NCI-H526 (cell line): ENCODE results near the gene FUT4.
"Not testable (repeated sequence)": the region's sequence is repeated elsewhere in the genome, so short reads cannot be mapped to it uniquely, and the experiment has no call there.

Experiments used
- DNase-seq, 2 experiments: peaks; one replicate each; lab custom pipeline; 2025; lab: John Stamatoyannopoulos, UW

Gene FUT4, protein sequence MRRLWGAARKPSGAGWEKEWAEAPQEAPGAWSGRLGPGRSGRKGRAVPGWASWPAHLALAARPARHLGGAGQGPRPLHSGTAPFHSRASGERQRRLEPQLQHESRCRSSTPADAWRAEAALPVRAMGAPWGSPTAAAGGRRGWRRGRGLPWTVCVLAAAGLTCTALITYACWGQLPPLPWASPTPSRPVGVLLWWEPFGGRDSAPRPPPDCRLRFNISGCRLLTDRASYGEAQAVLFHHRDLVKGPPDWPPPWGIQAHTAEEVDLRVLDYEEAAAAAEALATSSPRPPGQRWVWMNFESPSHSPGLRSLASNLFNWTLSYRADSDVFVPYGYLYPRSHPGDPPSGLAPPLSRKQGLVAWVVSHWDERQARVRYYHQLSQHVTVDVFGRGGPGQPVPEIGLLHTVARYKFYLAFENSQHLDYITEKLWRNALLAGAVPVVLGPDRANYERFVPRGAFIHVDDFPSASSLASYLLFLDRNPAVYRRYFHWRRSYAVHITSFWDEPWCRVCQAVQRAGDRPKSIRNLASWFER

DNA sequence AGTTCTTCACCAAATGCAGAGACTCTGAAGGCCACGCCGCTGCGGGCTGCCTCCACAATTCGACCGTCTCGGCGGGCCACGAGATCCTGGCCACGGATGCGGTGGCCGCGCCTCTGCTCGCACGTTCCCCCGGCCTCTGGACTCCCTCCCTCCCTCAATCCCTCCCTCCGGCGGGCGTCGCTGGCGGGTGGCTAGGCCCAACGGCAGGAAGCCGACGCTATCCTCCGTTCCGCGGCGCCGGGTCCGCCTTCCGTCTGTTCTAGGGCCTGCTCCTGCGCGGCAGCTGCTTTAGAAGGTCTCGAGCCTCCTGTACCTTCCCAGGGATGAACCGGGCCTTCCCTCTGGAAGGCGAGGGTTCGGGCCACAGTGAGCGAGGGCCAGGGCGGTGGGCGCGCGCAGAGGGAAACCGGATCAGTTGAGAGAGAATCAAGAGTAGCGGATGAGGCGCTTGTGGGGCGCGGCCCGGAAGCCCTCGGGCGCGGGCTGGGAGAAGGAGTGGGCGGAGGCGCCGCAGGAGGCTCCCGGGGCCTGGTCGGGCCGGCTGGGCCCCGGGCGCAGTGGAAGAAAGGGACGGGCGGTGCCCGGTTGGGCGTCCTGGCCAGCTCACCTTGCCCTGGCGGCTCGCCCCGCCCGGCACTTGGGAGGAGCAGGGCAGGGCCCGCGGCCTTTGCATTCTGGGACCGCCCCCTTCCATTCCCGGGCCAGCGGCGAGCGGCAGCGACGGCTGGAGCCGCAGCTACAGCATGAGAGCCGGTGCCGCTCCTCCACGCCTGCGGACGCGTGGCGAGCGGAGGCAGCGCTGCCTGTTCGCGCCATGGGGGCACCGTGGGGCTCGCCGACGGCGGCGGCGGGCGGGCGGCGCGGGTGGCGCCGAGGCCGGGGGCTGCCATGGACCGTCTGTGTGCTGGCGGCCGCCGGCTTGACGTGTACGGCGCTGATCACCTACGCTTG, at the start of gene FUT4:
FUT4 (plus strand) TSS at position 227 of the 951 bp plus-strand sequence; CDS start at position 440, 213 bp downstream.
- DNase-seq, result peak; percentile 78 to 97

DNA sequence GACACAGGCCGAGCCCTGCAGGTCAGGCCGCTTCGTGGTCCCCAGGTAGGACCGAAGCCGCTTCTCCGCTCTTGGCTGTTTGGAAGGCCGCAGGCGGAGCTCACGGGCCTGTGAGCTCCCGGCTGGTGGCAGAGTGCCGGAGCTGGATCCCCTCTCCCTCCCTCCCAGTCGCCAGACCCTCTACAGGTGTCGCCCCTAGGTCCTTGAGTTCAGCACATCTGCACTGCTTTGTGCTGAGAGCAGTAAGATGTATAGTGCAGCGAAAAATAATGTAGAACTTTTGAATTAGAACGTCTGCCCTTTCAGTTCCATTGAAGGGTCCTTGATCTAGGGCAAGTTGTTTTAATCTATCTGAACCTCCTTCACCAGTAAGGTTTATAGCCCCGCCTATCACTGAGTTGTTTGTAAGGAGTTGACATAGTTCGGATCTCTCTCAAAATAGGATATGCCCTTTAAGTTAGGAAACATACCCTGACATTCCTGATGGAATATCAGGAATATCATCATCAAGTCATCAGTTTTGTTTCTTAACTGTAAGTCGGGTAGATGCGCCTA, 49.5 kb upstream of the FUT4 start:
- DNase-seq, result no peak

DNA sequence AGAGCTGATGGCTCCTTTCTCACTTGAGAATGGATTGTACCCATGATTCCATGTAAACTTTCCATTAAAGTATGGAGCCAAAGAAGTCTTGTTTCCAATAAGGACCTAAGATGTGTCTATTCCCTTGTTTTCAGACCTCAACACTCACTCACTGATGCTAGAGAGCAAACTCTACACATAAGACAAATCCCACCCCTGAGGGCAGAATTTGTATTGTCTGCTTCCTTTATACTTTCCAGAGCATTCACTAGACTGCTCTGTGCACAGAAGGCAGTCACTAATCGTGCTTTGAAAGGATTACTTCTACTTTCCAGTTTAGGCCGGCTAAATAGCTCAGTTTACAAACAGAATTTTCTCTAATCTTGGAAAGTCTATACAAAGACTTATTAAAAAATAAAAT, 43.5 kb upstream of the FUT4 start:
- DNase-seq, result no peak

DNA sequence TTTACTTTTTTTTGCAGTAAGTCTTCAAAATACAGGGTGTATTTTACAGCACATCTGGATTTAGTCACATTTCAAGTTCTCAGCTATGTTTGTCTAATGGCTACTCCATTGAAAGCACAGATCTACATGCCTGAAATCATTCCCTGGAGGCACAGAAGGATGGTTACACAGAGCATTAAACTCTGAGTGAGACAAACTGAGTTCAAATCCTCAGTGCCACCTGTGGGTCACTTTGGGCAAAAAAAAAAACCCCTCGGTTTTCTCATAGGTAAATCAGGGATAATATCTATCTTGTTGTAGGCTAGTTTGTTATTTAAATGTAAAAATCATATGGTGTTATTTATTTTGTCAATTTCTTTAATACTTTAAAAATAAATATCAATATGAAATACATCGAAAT, 42.2 kb upstream of the FUT4 start:
- DNase-seq, result peak in 1 of 2 experiments; percentile 26

DNA sequence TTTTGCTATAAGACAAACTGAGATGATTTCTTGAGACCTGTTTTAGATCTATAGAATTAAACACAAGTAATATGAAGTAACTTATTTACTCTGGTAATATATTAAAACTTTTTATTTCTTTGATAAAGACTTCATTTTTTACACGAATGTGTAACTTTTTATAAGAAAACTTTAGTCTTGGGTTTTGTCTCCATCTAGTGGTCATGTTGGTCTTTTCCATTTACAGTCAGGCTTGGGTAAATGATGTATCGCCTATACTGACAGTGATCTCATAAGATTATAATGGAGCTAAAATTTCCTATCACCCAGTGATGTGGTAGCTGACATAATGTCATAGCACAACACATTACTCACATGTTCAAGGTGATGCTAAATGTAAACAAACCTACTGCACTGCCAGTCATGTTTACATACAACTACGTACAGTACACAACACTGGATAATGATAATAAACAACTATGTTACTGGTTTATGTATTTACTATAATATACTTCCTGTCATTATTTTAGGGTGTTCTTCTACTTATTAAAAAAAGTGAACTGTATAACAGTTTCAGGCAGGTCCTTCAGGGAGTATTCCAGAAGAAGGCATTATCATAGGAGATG, 38.9 kb upstream of the FUT4 start:
- DNase-seq, result peak; percentile 19 to 77

DNA sequence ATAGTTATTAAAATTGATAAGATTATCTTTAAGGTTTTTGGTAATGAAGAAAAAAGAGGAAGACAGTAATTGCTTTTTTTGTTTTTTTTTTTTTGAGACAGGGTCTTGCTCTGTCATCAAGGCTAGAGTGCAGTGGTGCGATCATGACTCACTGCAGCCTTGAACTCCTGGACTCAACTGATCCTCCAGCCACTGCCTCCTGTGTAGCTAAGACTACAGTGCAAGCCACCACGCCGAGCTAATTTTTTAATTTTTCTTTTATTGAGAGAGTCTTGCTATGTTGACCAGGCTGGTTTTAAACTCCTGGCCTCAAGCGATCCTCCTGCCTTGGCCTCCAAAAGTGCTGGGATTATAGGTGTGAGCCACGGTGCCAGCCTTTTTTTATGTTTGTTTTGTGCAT, 37.2 kb upstream of the FUT4 start:
- DNase-seq, result not testable (repeated sequence)

DNA sequence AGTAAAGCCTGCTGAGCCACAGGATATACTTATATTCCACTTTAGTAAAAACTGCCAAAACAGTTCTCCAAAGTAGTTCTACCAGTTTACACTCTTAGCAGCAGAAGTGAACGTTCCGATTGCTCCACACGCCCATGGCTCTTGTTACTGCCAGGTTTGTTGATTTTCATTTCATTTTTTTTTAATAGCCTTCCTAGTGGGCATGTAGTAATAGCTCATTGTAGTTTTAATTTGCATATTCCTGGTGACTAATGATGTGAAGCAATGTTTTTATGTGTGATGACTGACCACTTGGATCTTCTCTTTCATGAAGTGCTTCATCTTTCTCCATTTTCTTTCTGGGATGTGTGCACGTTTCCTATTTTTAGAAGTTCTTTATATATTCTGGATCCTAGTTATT, 36.2 kb upstream of the FUT4 start:
- DNase-seq, result peak in 1 of 2 experiments; percentile 20

DNA sequence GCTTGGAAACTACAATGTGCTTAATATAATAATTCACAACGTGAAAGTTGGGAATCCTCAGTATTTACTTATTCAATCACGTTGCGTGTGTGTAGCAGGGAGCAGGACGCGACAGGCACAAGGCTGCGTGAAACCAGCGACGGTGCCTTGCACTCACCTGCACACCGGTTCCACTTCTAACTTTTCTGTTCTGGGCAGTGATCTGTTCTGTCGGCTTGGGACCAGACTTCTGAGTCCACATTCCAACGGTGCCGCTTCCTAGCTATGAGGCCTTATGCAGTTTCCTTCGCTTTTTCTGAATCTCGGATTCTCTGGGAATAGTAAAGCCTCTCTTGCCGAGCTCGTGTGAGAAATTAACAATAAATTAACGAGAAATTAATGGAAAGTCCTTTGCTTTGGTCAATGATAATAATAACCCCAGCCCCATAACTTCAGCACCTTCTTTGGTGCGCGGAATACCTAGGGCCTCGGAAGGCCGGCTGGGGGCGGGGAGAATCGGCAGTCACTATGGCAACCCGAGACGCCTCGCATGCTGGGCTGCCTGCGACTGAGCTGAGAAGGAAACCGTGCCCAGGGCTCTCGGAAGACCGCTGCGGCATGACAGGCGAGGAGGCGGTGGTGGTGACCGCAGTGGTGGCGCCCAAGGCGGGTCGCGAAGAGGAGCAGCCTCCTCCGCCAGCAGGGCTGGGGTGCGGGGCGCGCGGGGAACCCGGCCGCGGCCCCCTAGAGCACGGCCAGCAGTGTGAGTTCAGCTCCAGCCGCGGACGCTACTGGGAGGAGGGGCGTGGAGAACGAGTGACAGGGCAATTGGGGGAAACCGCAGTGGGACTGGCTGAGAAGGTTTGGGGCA, 31.6 kb upstream of the FUT4 start, which contains the start of gene C11orf97:
C11orf97 (plus strand) TSS at position 530 of the 850 bp plus-strand sequence; CDS start at position 598, 68 bp downstream.
- peak; percentile 60 to 84 for DNase-seq

DNA sequence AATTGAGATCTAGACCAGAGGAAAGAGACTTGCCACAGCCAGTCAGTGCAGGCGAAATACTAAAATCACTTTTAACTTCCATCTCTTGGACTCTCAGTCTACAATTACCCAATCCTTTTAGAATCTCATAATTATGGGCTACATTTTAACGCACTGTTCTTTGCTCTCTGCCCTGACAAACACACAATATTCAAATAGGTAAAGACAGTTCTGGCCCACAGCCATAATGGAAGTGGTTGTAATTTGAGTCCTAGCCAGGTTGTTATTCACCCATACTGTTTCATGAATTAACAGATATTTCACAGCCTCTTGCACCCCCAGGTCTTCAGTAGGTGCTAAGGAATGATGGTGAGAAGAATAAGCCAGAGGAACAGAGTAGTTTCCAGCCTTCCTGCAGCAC, 30.6 kb upstream of the FUT4 start:
- peak; percentile 75 to 82 for DNase-seq

DNA sequence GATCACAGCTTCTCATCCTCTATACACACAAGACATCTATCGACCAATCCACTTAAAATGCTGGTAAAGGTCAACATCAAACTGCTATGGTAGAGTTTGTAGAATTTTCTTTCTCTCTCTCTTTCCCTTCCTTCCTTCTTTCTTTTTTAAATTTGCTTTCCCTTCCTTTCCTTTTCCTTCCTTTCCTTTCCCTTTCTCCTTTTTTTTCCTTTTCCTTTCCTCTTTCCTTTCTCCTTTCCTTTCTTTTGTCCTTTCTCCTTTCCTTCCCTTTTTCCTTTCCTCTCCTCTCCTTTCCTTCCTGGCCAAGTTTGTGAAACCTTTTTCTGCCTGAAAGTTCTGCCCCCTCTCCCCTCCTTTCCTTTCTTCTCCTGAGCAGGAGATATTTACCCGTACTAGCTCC, 28.3 kb upstream of the FUT4 start:
- DNase-seq, result no peak

DNA sequence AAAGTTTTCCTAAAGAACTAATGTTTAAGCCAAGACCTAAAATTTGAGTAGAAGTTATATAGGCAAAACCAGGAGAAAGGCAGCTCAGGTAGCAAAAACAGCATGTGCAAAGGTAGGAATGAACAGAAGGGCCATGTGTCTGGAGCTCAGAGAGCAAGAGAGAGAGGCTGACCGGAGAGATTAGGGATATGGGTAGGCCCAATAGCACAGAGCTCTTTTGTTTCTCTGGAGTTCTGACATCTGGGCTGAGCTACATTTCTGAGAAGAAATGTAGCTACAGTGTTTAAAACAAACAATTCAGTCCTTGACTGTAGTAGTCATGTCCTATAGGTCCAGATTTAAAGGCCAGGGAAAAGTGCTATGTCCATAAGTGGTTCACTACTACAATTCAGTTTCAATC, 27.0 kb upstream of the FUT4 start:
- no peak for DNase-seq

DNA sequence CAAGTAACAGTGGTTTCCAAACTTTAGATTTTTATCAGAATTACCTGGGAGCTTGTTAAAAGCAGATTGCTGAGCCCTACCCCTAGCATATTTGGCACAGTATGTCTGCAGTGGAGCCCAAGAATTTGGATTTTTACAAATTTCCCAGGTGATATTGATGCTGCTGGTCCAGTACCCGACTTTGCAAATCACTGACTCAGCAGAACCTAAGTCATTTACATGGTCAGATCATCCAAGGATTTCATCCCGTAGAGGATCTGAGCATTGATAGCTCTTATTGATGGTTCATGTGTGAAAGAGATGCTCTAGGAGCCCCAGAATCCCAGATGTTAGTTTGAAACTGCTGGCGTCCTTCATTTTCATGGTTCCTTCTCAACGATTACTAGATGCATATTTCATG, 25.4 kb upstream of the FUT4 start:
- DNase-seq, result no peak

DNA sequence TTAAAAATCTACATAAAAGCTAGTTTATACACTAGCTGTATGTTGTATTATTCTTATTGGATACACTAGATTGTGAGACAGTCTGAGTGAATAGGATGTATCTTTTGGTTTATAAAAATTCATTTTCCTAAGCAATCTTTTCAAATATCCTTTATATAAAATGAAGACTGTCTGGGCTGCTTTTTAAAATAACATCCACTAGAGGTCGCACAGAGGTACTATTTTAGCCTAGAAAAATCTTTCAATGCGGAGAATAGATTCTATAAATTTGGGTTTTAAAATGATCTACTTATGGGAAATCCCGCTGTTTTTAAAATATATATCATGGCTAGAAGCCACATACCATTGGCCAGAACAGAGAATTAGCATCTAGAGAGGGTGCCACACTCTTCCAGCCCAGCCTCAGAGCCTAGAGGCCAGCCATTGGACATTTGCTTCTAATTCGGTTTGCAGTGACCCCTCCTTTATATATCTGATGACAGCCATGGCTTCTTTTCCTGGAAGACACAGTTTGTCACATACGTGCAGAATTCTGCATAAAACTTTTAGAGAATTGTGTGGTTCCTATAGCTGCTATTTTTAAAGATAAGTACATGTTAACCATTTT, 24.1 kb upstream of the FUT4 start:
- peak in 1 of 2 experiments; percentile 62 for DNase-seq

DNA sequence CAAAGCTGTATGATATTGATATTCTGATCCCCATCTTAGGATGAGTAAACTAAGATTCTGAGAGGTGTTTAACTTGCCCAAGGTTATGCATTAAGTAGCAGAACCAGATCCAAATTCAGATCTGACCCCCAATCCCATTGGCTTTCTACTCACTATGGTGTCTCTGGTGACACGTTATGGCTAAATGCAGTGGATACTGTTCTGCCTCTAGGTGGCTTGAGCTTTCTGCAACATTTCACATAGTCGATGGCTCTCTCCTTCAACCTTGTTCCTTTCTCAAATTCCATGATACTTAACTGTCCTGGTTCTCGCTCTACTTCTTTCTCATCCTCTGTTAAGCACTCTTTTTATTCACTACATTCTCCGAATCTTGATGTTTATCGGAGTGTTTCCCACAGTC, 22.0 kb upstream of the FUT4 start:
- DNase-seq, result peak in 1 of 2 experiments; percentile 40

DNA sequence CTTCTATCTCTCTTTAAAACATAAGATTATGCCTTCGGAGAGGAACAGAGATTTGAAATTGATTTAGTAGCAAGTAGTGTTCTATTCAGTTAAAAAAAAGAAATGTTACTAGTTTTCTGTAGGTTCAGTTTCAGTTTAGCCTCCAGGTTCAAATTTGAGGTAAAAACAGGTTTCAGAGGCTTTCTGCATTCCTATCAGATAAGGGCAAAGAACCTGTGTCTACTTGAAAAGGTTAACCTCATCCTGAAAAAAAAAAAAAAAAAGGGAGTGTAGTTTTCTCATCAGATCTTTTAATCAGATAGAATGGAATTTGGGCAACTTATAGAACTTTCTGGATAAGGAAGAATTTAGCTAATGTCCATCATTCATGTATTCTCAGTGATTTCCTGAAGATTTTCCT, 19.4 kb upstream of the FUT4 start:
- DNase-seq, result no peak

DNA sequence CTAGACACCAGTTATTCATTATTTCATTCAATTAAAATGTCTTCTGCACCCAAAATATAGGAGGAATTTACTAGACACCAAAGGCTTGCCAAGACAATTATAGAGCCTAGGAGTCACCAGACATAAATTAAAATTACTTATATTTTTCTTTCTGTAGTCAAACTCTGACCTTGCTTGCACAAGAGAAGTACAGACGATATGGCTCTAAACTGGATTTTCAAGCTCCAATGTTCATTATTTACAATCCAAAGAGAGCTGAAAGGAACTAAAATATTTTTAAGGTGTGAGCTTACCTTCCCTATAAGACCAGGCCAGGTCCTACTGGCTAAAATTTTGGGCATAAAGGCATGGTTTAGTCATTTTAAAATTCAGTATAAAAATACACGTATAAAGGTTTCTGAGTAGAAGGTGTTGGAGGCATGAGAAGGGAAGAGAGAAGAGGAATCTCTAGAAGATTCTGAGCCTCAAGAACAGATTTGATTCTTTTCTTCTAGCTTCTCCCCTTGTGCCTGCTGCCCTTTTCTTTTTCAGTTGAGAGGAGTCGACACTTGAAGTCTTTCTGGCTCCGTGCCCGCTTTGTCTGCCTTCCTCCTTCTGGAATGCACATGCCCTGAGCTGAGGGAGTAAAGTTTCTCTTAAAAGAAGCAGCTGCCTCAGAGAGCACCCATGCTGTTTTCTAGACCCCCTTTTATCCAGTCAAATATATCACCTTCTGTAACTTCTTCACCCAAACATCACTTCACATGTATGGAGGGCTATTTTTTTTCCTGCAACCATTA, 18.0 kb upstream of the FUT4 start:
- no peak for DNase-seq

DNA sequence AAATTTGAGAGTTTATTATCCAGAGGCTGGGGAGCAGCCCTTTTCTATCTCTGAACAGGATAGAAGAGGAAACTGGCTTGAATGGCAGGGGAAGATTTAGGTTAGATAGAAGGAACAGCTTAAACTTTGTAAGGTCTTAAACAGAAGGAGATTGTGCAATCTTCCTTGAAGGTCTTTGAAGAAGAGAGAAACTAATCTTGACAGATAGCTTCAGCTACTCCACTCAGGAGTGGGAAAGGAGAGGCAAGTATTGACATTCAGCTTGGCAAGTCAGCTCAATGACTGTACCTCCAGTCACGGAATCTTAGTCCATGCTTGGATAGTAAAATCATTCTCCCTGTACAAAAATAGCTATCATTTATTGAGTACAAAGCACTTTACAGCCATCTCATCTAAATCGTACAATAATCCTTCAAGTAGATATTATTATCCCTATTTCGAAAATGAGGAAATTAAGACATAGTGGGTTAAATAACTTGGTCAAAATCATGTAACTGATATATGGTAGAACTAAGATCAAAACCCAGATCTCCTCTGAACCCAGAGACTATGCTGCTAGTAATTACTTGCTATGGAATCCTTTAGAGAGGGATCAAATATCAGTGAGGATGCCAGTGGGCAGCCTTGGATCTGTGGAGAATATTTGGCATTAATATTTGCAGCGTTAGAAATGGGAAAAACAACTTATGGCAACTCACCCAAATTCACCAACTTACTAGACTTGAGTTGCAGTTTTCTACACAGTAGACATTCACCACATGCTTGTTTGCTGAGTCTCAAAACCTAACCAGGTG, 16.9 kb upstream of the FUT4 start:
- no peak for DNase-seq

DNA sequence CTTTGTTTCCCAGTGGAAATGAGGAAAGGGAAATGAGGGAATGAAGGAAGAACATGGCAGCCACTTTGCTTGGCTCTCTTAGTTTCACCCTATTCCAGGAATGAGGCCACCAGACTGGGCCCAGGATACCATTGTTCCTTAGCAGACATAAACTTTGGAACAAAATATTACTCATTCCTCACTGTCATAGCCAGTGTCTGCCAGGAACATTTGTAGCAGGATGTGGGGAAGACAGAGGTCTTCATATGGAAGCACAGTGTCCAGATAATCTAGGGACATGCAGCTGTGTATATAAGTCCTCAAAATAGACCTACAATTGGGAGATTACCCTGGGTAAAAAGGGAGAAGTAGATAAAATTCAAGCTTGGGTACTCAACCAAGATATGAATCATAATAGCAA, 15.2 kb upstream of the FUT4 start:
- no peak for DNase-seq

DNA sequence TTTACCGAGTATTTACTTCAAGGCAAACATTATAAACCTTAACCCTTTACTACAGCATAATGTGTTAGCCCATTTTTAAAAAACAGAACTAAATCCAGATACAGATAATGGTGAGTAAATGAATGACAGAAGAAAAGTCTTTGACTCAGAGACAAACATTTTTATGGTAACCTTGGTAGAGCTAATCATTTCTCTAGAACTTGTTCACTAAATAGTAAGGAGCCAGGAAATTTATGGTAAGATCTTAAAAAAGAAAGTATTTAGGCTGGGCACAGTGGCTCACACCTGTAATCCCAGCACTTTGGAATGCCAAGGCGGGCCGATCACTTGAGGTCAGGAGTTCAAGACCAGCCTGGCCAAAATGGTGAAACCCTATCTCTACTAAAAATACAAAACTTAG, 11.5 kb upstream of the FUT4 start:
- DNase-seq, result no peak
